HCT116 (cell line): ENCODE measurements around the gene ARMC3. TPM values are rescaled to one million over a fixed set of nuclear protein-coding genes. Genes with fewer than 3 reads are reported as not detected.

Experiments used
- ATAC-seq: fragments of 200-7000 bp; cut with Tn5 transposase; 2 replicates; pipeline ENCODE4 v1.9.1; 2020; ENCODE audit warnings: mild to moderate bottlenecking, moderate library complexity
- BruUV-seq: library from RNA; stranded (reverse); fragments of 400-500 nt; replicated peaks from 2 replicates; lab custom pipeline; 2021; lab: Mats Ljungman, UMichigan
- CTCF ChIA-PET: fragments of 300-600 bp; sonication (Branson Sonifier 250); formaldehyde crosslinking; loops from one replicate; lab custom pipeline; 2021; ENCODE audit warnings: antibody characterized with exemption; lab: Charles Lee
- POLR2A ChIA-PET: fragments of 300-600, 350-600 bp; sonication (Branson Sonifier 250); formaldehyde crosslinking; loops from one replicate; lab custom pipeline; 2021; ENCODE audit warnings: antibody characterized with exemption; lab: Charles Lee
- RAD21 ChIA-PET, 2 experiments: fragments of 300-600 bp; sonication (Branson Sonifier 250); formaldehyde crosslinking; loops; one replicate each; lab custom pipeline; 2023; ENCODE audit warnings: low total read pairs in 2 of 2; ENCODE audit not compliant: uncharacterized antibody in 2 of 2, unreplicated experiment in 2 of 2, low non-redundant PET in 1 of 2; lab: Charles Lee
- DNase-seq: peaks from one replicate; pipeline ENCODE4 v3.0.0-alpha.2; 2010; ENCODE audit warnings: low read depth, low spot score
- H2AFZ ChIP-seq: fragments of 200-600 bp; shearing (Covaris generic), sonication (generic); 2 replicates; pipeline ENCODE4 v1.6.1; 2017; ENCODE audit warnings: low read depth, mixed run types, mixed read lengths, antibody characterized with exemption, low read length; ENCODE audit not compliant: poor library complexity, severe bottlenecking
- H3K27ac ChIP-seq: 2 replicates; pipeline ENCODE4 v1.5.1; 2012; ENCODE audit warnings: low read depth, low read length
- H3K27me3 ChIP-seq: fragments of 200-600 bp; sonication (generic); 2 replicates; pipeline ENCODE4 v1.6.1; 2016; ENCODE audit warnings: mixed run types, low read length, mixed read lengths; ENCODE audit not compliant: insufficient read depth
- H3K36me3 ChIP-seq, 2 experiments: fragments of 200-500 bp in 1 of 2; fragments of 200-600 bp in 1 of 2; sonication (Bioruptor generic) in 1 of 2; sonication (generic) in 1 of 2; 2 replicates each; pipeline versions ENCODE4 v1.5.1 to v1.6.1; 2014 to 2016; ENCODE audit warnings: low read length in 2 of 2, inconsistent platforms in 1 of 2, mixed read lengths in 1 of 2, mixed run types in 1 of 2; ENCODE audit not compliant: insufficient read depth in 2 of 2, control insufficient read depth in 1 of 2
- H3K4me1 ChIP-seq, 2 experiments: fragments of 200-600 bp in 1 of 2; sonication (generic) in 1 of 2; 2 replicates each; pipeline versions ENCODE4 v1.5.1 to v1.6.1; 2012 to 2017; ENCODE audit warnings: low read length in 2 of 2, inconsistent platforms in 1 of 2, mild to moderate bottlenecking in 1 of 2, mixed read lengths in 1 of 2, mixed run types in 1 of 2, moderate library complexity in 1 of 2; ENCODE audit not compliant: insufficient read depth in 2 of 2, control insufficient read depth in 1 of 2
- H3K4me2 ChIP-seq: fragments of 200-600 bp; sonication (generic); 2 replicates; pipeline ENCODE4 v1.6.1; 2017; ENCODE audit warnings: mixed run types, low read length, mixed read lengths
- H3K4me3 ChIP-seq, 2 experiments: fragments of 200-600 bp in 1 of 2; sonication (generic) in 1 of 2; replicated peaks in 1 of 2; 2 replicates each; pipeline ENCODE4 v1.5.1; 2011 to 2016; ENCODE audit warnings: low read length in 2 of 2, control low read depth in 1 of 2, low read depth in 1 of 2, mild to moderate bottlenecking in 1 of 2, mixed read lengths in 1 of 2, mixed run types in 1 of 2
- H3K79me2 ChIP-seq: fragments of 200-600 bp; sonication (generic); 2 replicates; pipeline ENCODE4 v1.6.1; 2017; ENCODE audit warnings: mild to moderate bottlenecking, mixed run types, low read length, moderate library complexity, mixed read lengths; ENCODE audit not compliant: insufficient read depth
- H3K9ac ChIP-seq: fragments of 200-600 bp; sonication (generic); 2 replicates; pipeline ENCODE4 v1.6.1; 2016; ENCODE audit warnings: low read length, mixed read lengths
- H3K9me2 ChIP-seq: fragments of 200-600 bp; sonication (generic), shearing (Covaris generic); 2 replicates; pipeline ENCODE4 v1.6.1; 2017; ENCODE audit warnings: mixed run types, mild to moderate bottlenecking, moderate library complexity; ENCODE audit not compliant: insufficient read depth
- H3K9me3 ChIP-seq, 2 experiments: fragments of 200-500 bp in 1 of 2; fragments of 200-600 bp in 1 of 2; sonication (Bioruptor generic) in 1 of 2; sonication (generic) in 1 of 2; 2 replicates each; pipeline ENCODE4 v1.6.1; 2014 to 2017; ENCODE audit warnings: low read length in 2 of 2, mixed read lengths in 2 of 2, inconsistent platforms in 1 of 2, low read depth in 1 of 2, mild to moderate bottlenecking in 1 of 2, mixed run types in 1 of 2, moderate library complexity in 1 of 2; ENCODE audit not compliant: control insufficient read depth in 1 of 2, insufficient read depth in 1 of 2
- H4K20me1 ChIP-seq: fragments of 200-600 bp; sonication (generic), shearing (Covaris generic); 2 replicates; pipeline ENCODE4 v1.6.1; 2017; ENCODE audit warnings: mixed run types, mild to moderate bottlenecking, moderate library complexity; ENCODE audit not compliant: insufficient read depth
- CBX3 ChIP-seq: IDR thresholded peaks from 2 replicates; pipeline ENCODE4 v1.6.1; 2012; ENCODE audit warnings: low read depth
- CEBPB ChIP-seq: IDR thresholded peaks from 2 replicates; pipeline ENCODE4 v1.6.1; 2012; ENCODE audit warnings: low read depth
- EGR1 ChIP-seq: IDR thresholded peaks from 2 replicates; pipeline ENCODE4 v1.6.1; 2012; ENCODE audit warnings: low read depth
- ELF1 ChIP-seq: IDR thresholded peaks from 2 replicates; pipeline ENCODE4 v1.6.1; 2012; ENCODE audit warnings: low read depth, borderline replicate concordance
- EZH2 ChIP-seq: fragments of 200-600 bp; sonication (generic); IDR thresholded peaks from 2 replicates; pipeline ENCODE4 v1.6.1; 2017; ENCODE audit warnings: antibody characterized with exemption, mixed run types
- EZH2phosphoT487 ChIP-seq: fragments of 200-600 bp; IDR thresholded peaks from 2 replicates; pipeline ENCODE4 v1.6.1; 2018; ENCODE audit warnings: antibody characterized with exemption, borderline replicate concordance
- POLR2A ChIP-seq: IDR thresholded peaks from 2 replicates; pipeline ENCODE4 v1.7.0; 2011; ENCODE audit warnings: borderline replicate concordance; ENCODE audit not compliant: insufficient read depth, insufficient read length; ENCODE audit errors: extremely low read depth
- POLR2AphosphoS5 ChIP-seq: IDR thresholded peaks from 2 replicates; pipeline ENCODE4 v1.6.1; 2011; ENCODE audit warnings: mild to moderate bottlenecking, low read depth, low read length, moderate library complexity
- RAD21 ChIP-seq: IDR thresholded peaks from 2 replicates; pipeline ENCODE4 v1.6.1; 2012; ENCODE audit warnings: low read depth, mild to moderate bottlenecking
- SIN3A ChIP-seq: IDR thresholded peaks from 2 replicates; pipeline ENCODE4 v1.6.1; 2012; ENCODE audit warnings: low read depth
- YY1 ChIP-seq: IDR thresholded peaks from 2 replicates; pipeline ENCODE4 v1.6.1; 2011; ENCODE audit warnings: low read length, low read depth, moderate library complexity, mild to moderate bottlenecking; ENCODE audit not compliant: insufficient replicate concordance; ENCODE audit errors: extremely low read depth
- ZFX ChIP-seq: fragments of 450-650 bp; IDR thresholded peaks from 2 replicates; pipeline ENCODE4 v1.6.1; 2017
- intact Hi-C: fragments of 100-400 bp; cut with micrococcal nuclease; formaldehyde crosslinking; loops from 2 replicates; pipeline ENCODE4 v1.10.0; 2022
- total RNA-seq: library from RNA; stranded (reverse); gene quantifications from one replicate; pipeline ENCODE4 v1.2.1, GENCODE V29; 2021; ENCODE audit not compliant: unreplicated experiment
- TF ChIP-seq, protein P1 (sequence below): IDR thresholded peaks from 2 replicates; pipeline ENCODE4 v1.6.1; 2012
- TF ChIP-seq, protein P2 (sequence below): IDR thresholded peaks from 2 replicates; pipeline ENCODE4 v1.6.1; 2012; ENCODE audit warnings: low read depth
- TF ChIP-seq, protein P3 (sequence below): IDR thresholded peaks from 2 replicates; pipeline ENCODE4 v1.6.1; 2012
- TF ChIP-seq, protein P4 (sequence below), 3 experiments: fragments of 200-600 bp in 1 of 3; sonication (generic) in 1 of 3; IDR thresholded peaks in 2 of 3; conservative IDR thresholded peaks in 1 of 3; 2 replicates each; pipeline ENCODE4 v1.5.1; 2012 to 2017; ENCODE audit warnings: low read depth in 2 of 3, low read length in 2 of 3, antibody characterized with exemption in 1 of 3, borderline replicate concordance in 1 of 3, control low read depth in 1 of 3, mild to moderate bottlenecking in 1 of 3, mixed read lengths in 1 of 3, mixed run types in 1 of 3, moderate library complexity in 1 of 3; ENCODE audit not compliant: insufficient read depth in 1 of 3

The ARMC3 gene
- total RNA-seq, 1 experiment from 2014 or later, result 2.6 TPM

DNA sequence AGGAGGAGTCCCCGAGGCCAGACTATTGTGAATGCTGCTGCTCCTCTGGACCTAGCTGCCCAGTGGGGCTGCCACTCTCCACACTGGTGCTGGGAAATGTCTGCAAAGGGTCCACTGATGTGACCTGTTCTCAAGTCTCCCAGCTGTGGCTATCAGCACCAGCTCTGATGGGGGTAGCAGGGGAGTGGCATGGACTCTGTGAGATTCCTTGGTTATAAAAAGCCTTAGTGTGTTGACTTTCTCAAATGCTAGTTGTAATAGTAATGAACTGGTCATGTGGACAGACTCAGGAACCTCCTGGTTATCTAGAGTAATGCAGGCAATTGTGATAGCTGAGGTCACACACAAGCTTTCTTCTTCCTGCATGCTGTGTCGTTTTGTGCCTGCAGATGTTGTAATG lies 34.1 kb upstream of the ARMC3 start:
- POLR2A ChIA-PET, result no interaction called here
- ATAC-seq, result no peak
- no peak for DNase-seq
- CTCF ChIA-PET, result no interaction called here
- RAD21 ChIA-PET, result no interaction called here
- intact Hi-C loops, result no loop called here
- no peak for TF ChIP-seq EZH2phosphoT487
- no peak for TF ChIP-seq ZFX
- TF ChIP-seq, protein P1, sequence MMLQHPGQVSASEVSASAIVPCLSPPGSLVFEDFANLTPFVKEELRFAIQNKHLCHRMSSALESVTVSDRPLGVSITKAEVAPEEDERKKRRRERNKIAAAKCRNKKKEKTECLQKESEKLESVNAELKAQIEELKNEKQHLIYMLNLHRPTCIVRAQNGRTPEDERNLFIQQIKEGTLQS, result no peak
- TF ChIP-seq RAD21, result no peak
- no peak for TF ChIP-seq CBX3
- no peak overlapping the region for H2AFZ ChIP-seq
- no peaks in the 10 kb centered on the region for H3K79me2 ChIP-seq
- no TSS peak for BruUV-seq
- no peaks in the 10 kb centered on the region for H3K27me3 ChIP-seq
- no peaks in the 10 kb centered on the region for H4K20me1 ChIP-seq
- no peak overlapping the region for H3K9ac ChIP-seq
- no peaks in the 10 kb centered on the region for H3K9me2 ChIP-seq
- no peak overlapping the region for H3K4me3 ChIP-seq
- H3K27ac ChIP-seq, result no peak overlapping the region
- peaks cover 0 to 4% of the 10 kb centered on the region in 2 experiments; a peak in 1 of 4 replicates for H3K9me3 ChIP-seq
- no peaks in the 10 kb centered on the region for H3K36me3 ChIP-seq
- H3K4me2 ChIP-seq, result no peak overlapping the region
- no peaks in the 10 kb centered on the region for H3K4me1 ChIP-seq

- POLR2A ChIA-PET, result no interaction called here
- H3K27ac ChIP-seq, result no peak overlapping the region
- no peak for TF ChIP-seq YY1
- TF ChIP-seq SIN3A, result no peak
- TF ChIP-seq, protein P2, sequence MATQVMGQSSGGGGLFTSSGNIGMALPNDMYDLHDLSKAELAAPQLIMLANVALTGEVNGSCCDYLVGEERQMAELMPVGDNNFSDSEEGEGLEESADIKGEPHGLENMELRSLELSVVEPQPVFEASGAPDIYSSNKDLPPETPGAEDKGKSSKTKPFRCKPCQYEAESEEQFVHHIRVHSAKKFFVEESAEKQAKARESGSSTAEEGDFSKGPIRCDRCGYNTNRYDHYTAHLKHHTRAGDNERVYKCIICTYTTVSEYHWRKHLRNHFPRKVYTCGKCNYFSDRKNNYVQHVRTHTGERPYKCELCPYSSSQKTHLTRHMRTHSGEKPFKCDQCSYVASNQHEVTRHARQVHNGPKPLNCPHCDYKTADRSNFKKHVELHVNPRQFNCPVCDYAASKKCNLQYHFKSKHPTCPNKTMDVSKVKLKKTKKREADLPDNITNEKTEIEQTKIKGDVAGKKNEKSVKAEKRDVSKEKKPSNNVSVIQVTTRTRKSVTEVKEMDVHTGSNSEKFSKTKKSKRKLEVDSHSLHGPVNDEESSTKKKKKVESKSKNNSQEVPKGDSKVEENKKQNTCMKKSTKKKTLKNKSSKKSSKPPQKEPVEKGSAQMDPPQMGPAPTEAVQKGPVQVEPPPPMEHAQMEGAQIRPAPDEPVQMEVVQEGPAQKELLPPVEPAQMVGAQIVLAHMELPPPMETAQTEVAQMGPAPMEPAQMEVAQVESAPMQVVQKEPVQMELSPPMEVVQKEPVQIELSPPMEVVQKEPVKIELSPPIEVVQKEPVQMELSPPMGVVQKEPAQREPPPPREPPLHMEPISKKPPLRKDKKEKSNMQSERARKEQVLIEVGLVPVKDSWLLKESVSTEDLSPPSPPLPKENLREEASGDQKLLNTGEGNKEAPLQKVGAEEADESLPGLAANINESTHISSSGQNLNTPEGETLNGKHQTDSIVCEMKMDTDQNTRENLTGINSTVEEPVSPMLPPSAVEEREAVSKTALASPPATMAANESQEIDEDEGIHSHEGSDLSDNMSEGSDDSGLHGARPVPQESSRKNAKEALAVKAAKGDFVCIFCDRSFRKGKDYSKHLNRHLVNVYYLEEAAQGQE, result no peak
- TF ChIP-seq, protein P3, sequence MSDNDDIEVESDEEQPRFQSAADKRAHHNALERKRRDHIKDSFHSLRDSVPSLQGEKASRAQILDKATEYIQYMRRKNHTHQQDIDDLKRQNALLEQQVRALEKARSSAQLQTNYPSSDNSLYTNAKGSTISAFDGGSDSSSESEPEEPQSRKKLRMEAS, result no peak
- no peak for TF ChIP-seq POLR2A
- TF ChIP-seq POLR2AphosphoS5, result no peak
- no peak for TF ChIP-seq EGR1
- TF ChIP-seq CEBPB, result no peak
- TF ChIP-seq, protein P1, result no peak
- no peak for TF ChIP-seq ELF1
- TF ChIP-seq EZH2, result no peak
- TF ChIP-seq, protein P4, sequence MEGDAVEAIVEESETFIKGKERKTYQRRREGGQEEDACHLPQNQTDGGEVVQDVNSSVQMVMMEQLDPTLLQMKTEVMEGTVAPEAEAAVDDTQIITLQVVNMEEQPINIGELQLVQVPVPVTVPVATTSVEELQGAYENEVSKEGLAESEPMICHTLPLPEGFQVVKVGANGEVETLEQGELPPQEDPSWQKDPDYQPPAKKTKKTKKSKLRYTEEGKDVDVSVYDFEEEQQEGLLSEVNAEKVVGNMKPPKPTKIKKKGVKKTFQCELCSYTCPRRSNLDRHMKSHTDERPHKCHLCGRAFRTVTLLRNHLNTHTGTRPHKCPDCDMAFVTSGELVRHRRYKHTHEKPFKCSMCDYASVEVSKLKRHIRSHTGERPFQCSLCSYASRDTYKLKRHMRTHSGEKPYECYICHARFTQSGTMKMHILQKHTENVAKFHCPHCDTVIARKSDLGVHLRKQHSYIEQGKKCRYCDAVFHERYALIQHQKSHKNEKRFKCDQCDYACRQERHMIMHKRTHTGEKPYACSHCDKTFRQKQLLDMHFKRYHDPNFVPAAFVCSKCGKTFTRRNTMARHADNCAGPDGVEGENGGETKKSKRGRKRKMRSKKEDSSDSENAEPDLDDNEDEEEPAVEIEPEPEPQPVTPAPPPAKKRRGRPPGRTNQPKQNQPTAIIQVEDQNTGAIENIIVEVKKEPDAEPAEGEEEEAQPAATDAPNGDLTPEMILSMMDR (IDR thresholded peaks at IDR 0.05 in 2 of 3, conservative IDR thresholded peaks at IDR 0.05 in 1 of 3; ENCODE audit: borderline replicate concordance in 1 of 3, insufficient read depth in 1 of 3, low read depth in 2 of 3, low read length in 2 of 3), result no peak
Observed at GRCh38 chr10:22894714-22895113, 33.1 kb upstream of the ARMC3 start.

More at GRCh38 chr10:22894714-22895113, 33.1 kb upstream of the ARMC3 start:
- ChIA-PET CTCF (no interaction called here), RAD21 (no interaction called here)
- Histone ChIP-seq H3K4me2 (no peak overlapping the region), H3K9me3 (peaks cover 0 to 4% of the 10 kb centered on the region in 2 experiments; a peak in 1 of 4 replicates), H4K20me1 (no peaks in the 10 kb centered on the region), H3K4me3 (no peak overlapping the region), H3K36me3 (no peaks in the 10 kb centered on the region), H2AFZ (no peak overlapping the region), H3K9me2 (no peaks in the 10 kb centered on the region), H3K79me2 (no peaks in the 10 kb centered on the region), H3K27me3 (no peaks in the 10 kb centered on the region), H3K9ac (no peak overlapping the region), H3K4me1 (no peaks in the 10 kb centered on the region)
- BruUV-seq, result no TSS peak
- intact Hi-C loops, result no loop called here
- ATAC-seq (no peak), DNase-seq (no peak)
